Liver (tissue), 3 donors: ENCODE measurements around the gene PLEKHH2.

Source experiments
- EGR1 ChIP-seq, 2 donors: IDR thresholded peaks; 2 replicates each; pipeline ENCODE4 v1.6.1; 2016 to 2018; ENCODE audit warnings: antibody characterized with exemption in 2 of 2, low read depth in 2 of 2
- HNF4G ChIP-seq: IDR thresholded peaks from 2 replicates; pipeline ENCODE4 v1.6.1; 2016; ENCODE audit warnings: antibody characterized with exemption
- JUND ChIP-seq, 2 donors: IDR thresholded peaks; 2 replicates each; pipeline ENCODE4 v1.6.1; 2016; ENCODE audit warnings: antibody characterized with exemption in 2 of 2
- NR2F2 ChIP-seq: IDR thresholded peaks from 2 replicates; pipeline ENCODE4 v1.6.1; 2016; ENCODE audit warnings: antibody characterized with exemption
- RAD21 ChIP-seq, 2 donors: IDR thresholded peaks; 2 replicates each; pipeline ENCODE4 v1.6.1; 2016; ENCODE audit warnings: antibody characterized with exemption in 2 of 2, mild to moderate bottlenecking in 2 of 2
- SP1 ChIP-seq: IDR thresholded peaks from 2 replicates; pipeline ENCODE4 v1.6.1; 2018; ENCODE audit warnings: antibody characterized with exemption, mild to moderate bottlenecking
- TAF1 ChIP-seq: conservative IDR thresholded peaks from 2 replicates; pipeline ENCODE4 v1.6.1; 2016; ENCODE audit warnings: antibody characterized with exemption, mild to moderate bottlenecking
- YY1 ChIP-seq: IDR thresholded peaks from 2 replicates; pipeline ENCODE4 v1.6.1; 2016; ENCODE audit warnings: antibody characterized with exemption, mild to moderate bottlenecking
- TF ChIP-seq, protein P1 (sequence below): IDR thresholded peaks from 2 replicates; pipeline ENCODE4 v1.6.1; 2016; ENCODE audit warnings: antibody characterized with exemption
- TF ChIP-seq, protein P2 (sequence below): fragments of 150-350 bp; IDR thresholded peaks from 2 replicates; pipeline ENCODE4 v1.5.1; 2017; ENCODE audit warnings: improper control_type of control experiment, low read depth, low read length; ENCODE audit not compliant: missing input control
- TF ChIP-seq, protein P3 (sequence below): IDR thresholded peaks from 2 replicates; pipeline ENCODE4 v1.6.1; 2016; ENCODE audit warnings: antibody characterized with exemption
- TF ChIP-seq, protein P4 (sequence below): IDR thresholded peaks from 2 replicates; pipeline ENCODE4 v1.6.1; 2016; ENCODE audit warnings: antibody characterized with exemption, mild to moderate bottlenecking
- TF ChIP-seq, protein P5 (sequence below): IDR thresholded peaks from 2 replicates; pipeline ENCODE4 v1.6.1; 2016; ENCODE audit warnings: antibody characterized with exemption
- donor health status: healthy.
- donor health status: healthy.

DNA sequence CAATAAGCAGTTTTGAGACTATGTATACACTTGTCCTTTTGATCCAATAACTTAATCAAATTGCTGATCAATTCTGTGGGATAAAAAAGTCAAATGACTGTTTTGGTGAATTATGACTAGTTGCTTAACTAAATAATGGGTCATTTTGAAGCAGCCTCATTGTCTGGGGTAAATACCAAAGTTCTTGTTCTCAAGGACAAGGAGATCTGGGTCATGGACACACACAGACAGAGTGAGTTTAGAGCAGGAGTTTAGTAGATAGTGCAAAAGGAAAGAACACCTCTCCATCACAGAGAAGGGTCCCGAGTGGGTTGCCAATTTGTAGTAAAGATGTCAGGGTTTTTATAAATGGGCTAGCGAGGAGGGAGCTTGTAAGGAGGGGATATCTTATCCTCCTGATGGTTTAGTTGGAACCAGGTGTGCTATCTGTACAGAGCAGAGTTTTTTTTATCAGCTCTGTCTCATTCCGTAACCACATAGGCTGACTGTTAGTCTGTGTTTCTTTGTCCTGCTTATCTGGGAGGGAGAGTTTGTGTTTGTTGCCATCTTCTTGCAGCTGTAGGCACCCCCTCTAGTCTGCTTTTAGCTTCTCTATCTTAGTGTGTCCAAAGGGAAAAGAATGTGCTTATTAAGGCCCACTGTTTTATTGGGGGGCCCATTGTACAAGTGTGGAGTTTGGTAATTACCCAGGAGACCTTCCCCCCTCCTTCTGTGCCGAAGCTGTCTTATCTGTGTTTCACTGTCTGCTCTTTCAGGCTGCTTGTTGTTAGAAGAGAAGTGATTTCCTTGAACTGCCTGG, 87.9 kb downstream of the PLEKHH2 start:
- TF ChIP-seq, protein P1, sequence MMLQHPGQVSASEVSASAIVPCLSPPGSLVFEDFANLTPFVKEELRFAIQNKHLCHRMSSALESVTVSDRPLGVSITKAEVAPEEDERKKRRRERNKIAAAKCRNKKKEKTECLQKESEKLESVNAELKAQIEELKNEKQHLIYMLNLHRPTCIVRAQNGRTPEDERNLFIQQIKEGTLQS: no peak
- TF ChIP-seq, protein P2, sequence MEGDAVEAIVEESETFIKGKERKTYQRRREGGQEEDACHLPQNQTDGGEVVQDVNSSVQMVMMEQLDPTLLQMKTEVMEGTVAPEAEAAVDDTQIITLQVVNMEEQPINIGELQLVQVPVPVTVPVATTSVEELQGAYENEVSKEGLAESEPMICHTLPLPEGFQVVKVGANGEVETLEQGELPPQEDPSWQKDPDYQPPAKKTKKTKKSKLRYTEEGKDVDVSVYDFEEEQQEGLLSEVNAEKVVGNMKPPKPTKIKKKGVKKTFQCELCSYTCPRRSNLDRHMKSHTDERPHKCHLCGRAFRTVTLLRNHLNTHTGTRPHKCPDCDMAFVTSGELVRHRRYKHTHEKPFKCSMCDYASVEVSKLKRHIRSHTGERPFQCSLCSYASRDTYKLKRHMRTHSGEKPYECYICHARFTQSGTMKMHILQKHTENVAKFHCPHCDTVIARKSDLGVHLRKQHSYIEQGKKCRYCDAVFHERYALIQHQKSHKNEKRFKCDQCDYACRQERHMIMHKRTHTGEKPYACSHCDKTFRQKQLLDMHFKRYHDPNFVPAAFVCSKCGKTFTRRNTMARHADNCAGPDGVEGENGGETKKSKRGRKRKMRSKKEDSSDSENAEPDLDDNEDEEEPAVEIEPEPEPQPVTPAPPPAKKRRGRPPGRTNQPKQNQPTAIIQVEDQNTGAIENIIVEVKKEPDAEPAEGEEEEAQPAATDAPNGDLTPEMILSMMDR: no peak
- TF ChIP-seq JUND (IDR thresholded peaks at IDR 0.05) (no peak), RAD21 (IDR thresholded peaks at IDR 0.05) (no peak), EGR1 (IDR thresholded peaks at IDR 0.05; ENCODE audit: low read depth in 2 of 2) (no peak), TAF1 (no peak), SP1 (no peak), YY1 (no peak), NR2F2 (no peak), HNF4G (no peak)
- TF ChIP-seq, protein P3, sequence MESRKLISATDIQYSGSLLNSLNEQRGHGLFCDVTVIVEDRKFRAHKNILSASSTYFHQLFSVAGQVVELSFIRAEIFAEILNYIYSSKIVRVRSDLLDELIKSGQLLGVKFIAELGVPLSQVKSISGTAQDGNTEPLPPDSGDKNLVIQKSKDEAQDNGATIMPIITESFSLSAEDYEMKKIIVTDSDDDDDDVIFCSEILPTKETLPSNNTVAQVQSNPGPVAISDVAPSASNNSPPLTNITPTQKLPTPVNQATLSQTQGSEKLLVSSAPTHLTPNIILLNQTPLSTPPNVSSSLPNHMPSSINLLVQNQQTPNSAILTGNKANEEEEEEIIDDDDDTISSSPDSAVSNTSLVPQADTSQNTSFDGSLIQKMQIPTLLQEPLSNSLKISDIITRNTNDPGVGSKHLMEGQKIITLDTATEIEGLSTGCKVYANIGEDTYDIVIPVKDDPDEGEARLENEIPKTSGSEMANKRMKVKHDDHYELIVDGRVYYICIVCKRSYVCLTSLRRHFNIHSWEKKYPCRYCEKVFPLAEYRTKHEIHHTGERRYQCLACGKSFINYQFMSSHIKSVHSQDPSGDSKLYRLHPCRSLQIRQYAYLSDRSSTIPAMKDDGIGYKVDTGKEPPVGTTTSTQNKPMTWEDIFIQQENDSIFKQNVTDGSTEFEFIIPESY: no peak
- TF ChIP-seq, protein P4, sequence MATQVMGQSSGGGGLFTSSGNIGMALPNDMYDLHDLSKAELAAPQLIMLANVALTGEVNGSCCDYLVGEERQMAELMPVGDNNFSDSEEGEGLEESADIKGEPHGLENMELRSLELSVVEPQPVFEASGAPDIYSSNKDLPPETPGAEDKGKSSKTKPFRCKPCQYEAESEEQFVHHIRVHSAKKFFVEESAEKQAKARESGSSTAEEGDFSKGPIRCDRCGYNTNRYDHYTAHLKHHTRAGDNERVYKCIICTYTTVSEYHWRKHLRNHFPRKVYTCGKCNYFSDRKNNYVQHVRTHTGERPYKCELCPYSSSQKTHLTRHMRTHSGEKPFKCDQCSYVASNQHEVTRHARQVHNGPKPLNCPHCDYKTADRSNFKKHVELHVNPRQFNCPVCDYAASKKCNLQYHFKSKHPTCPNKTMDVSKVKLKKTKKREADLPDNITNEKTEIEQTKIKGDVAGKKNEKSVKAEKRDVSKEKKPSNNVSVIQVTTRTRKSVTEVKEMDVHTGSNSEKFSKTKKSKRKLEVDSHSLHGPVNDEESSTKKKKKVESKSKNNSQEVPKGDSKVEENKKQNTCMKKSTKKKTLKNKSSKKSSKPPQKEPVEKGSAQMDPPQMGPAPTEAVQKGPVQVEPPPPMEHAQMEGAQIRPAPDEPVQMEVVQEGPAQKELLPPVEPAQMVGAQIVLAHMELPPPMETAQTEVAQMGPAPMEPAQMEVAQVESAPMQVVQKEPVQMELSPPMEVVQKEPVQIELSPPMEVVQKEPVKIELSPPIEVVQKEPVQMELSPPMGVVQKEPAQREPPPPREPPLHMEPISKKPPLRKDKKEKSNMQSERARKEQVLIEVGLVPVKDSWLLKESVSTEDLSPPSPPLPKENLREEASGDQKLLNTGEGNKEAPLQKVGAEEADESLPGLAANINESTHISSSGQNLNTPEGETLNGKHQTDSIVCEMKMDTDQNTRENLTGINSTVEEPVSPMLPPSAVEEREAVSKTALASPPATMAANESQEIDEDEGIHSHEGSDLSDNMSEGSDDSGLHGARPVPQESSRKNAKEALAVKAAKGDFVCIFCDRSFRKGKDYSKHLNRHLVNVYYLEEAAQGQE: no peak
- TF ChIP-seq, protein P5, sequence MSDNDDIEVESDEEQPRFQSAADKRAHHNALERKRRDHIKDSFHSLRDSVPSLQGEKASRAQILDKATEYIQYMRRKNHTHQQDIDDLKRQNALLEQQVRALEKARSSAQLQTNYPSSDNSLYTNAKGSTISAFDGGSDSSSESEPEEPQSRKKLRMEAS: no peak
